OCI-LY3 (cell line): ENCODE data around the gene GALNT1.

Source experiments
- CTCF ChIP-seq: fragments of 200-600, 300-600 bp; sonication (generic); IDR thresholded peaks from 2 replicates; pipeline ENCODE4 v1.5.1; 2014; ENCODE audit warnings: antibody characterized with exemption, low read length, low read depth
- EZH2phosphoT487 ChIP-seq: fragments of 200-600 bp; shearing (Covaris generic); IDR thresholded peaks from 2 replicates; pipeline ENCODE4 v1.6.1; 2018; ENCODE audit warnings: antibody characterized with exemption, mixed run types, low read depth

GRCh38 chr18:35697869-35698268, 116.3 kb downstream of the GALNT1 start:
- TF ChIP-seq CTCF (no peak), EZH2phosphoT487 (no peak)
